ENCODE data around the gene HS2ST1. TPM values are rescaled to one million over a fixed set of nuclear protein-coding genes. Genes with fewer than 3 reads are reported as not detected.
A peak's percentile ranks its signal among the peaks of the same experiment; 100 is the strongest.

The HS2ST1 gene
- total and polyA plus RNA-seq, 10 of the 15 experiments (the other 5 are each of a cell fraction or from before 2014, with no cell fraction given) = 5.4 to 30.8 (median 18.6) TPM

DNA sequence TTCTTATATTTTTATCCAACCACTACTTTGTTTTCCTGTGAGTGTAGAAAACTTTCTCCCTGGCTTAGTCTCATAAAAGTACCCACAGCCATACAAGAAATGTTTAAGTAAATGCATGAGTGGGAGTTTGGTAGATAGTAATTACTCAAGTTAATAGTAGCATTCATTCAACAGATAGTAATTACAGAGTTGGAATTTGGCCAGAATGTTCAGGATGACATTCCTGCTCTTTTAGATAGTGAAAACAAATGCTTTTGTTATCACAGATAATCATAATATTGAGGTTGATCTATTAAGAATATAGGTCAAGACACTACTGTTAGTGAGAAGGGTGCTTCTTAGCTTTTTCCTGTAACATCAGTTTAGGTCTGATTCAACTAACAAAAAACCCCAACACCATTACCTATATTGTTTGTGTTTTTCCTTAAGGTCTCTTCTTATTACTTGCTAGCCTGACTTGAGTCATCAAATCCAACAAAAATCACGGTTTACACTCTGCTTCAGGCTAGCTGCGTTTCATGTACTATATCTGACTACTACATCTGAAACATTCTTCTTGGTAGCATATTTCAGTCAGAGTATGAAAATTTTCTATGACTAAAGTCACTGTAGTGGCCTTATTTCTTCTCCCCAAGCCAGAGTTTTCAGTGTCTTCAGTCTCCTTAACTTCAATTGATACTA, 163.7 kb downstream of the HS2ST1 start:
- no peaks in the 10 kb centered on the region for H3K27me3 ChIP-seq (replicated peaks in 1 of 2; ENCODE audit: control insufficient read depth in 2 of 2, insufficient read depth in 2 of 2, low read length in 1 of 2)
- ATAC-seq = peak; percentile 47
- no peaks in the 10 kb centered on the region; the same call in 1 of the 2 replicates for H3K79me2 ChIP-seq (ENCODE audit: control insufficient read depth, insufficient read depth, low read length)
- in situ Hi-C loops (cut with MboI) (loop anchor here (5.0 to 25.0 kb wide), 3 partner anchors 241 to 691 kb away; partner anchors contain the start of gene ODF2L), intact Hi-C loops (cut with micrococcal nuclease; ENCODE audit: unreplicated experiment) (no loop called here)
- RAD21 ChIA-PET (ENCODE audit: unreplicated experiment) = interaction anchor here (1.6 kb wide), 1 partner anchor 13 kb away, joined by 5 read pairs; no protein-coding TSS in a partner anchor
- POLR2A ChIA-PET = no interaction called here
- no peak overlapping the region for H2AFZ ChIP-seq (ENCODE audit: control insufficient read depth, low read depth, low read length)
- BruUV-seq (replicated peaks) = no TSS peak
- H3K36me3 ChIP-seq (ENCODE audit: control insufficient read depth in 2 of 2, insufficient read depth in 2 of 2, low read length in 1 of 2) = peaks cover 0 to 3% of the 10 kb centered on the region in 2 experiments; a peak in 1 of 4 replicates
- H3K4me3 ChIP-seq = no peak overlapping the region
- H3K4me1 ChIP-seq (ENCODE audit: control insufficient read depth, insufficient read depth, low read length) = peaks cover 13% of the 10 kb centered on the region
- DNase-seq (ENCODE audit: low read depth, low spot score) = no peak
- 3% methylated on average over 2 of the region's 2 CpGs for WGBS (ENCODE audit: insufficient coverage, insufficient replicate concordance, low lambda C conversion rate, missing lambda C conversion rate)
- H4K20me1 ChIP-seq (ENCODE audit: control insufficient read depth, insufficient read depth) = no peaks in the 10 kb centered on the region
- H3K27ac ChIP-seq (ENCODE audit: control insufficient read depth, insufficient read depth) = peak overlapping the region; percentile 46; the same call in 1 of the 2 replicates
- H3K9ac ChIP-seq (ENCODE audit: control insufficient read depth, insufficient read depth, low read length) = no peak overlapping the region; the same call in 1 of the 2 replicates
- CTCF ChIA-PET = no interaction called here
- H3K4me2 ChIP-seq (ENCODE audit: control insufficient read depth, insufficient read depth) = no peak overlapping the region
- no peak for FAIRE-seq
- no peaks in the 10 kb centered on the region for H3K9me3 ChIP-seq (replicated peaks; ENCODE audit: control insufficient read depth, insufficient read depth, low read length)
- TF ChIP-seq RUNX3 (IDR thresholded peaks at IDR 0.05; ENCODE audit: low read length) (peak; percentile 16; the same call in 1 of the 2 replicates), TCF3 (IDR thresholded peaks at IDR 0.05; ENCODE audit: borderline replicate concordance, insufficient read depth, low read depth, low read length) (no peak), ESRRA (IDR thresholded peaks at IDR 0.05; ENCODE audit: low read length) (no peak), JUNB (IDR thresholded peaks at IDR 0.05) (peak; percentile 48), BMI1 (IDR thresholded peaks at IDR 0.05; ENCODE audit: borderline replicate concordance) (no peak), NFXL1 (IDR thresholded peaks at IDR 0.05; ENCODE audit: borderline replicate concordance) (no peak)
- TF ChIP-seq, protein P1, sequence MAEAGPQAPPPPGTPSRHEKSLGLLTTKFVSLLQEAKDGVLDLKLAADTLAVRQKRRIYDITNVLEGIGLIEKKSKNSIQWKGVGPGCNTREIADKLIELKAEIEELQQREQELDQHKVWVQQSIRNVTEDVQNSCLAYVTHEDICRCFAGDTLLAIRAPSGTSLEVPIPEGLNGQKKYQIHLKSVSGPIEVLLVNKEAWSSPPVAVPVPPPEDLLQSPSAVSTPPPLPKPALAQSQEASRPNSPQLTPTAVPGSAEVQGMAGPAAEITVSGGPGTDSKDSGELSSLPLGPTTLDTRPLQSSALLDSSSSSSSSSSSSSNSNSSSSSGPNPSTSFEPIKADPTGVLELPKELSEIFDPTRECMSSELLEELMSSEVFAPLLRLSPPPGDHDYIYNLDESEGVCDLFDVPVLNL (IDR thresholded peaks at IDR 0.05; ENCODE audit: low read depth, low read length) = no peak
- TF ChIP-seq, protein P2, sequence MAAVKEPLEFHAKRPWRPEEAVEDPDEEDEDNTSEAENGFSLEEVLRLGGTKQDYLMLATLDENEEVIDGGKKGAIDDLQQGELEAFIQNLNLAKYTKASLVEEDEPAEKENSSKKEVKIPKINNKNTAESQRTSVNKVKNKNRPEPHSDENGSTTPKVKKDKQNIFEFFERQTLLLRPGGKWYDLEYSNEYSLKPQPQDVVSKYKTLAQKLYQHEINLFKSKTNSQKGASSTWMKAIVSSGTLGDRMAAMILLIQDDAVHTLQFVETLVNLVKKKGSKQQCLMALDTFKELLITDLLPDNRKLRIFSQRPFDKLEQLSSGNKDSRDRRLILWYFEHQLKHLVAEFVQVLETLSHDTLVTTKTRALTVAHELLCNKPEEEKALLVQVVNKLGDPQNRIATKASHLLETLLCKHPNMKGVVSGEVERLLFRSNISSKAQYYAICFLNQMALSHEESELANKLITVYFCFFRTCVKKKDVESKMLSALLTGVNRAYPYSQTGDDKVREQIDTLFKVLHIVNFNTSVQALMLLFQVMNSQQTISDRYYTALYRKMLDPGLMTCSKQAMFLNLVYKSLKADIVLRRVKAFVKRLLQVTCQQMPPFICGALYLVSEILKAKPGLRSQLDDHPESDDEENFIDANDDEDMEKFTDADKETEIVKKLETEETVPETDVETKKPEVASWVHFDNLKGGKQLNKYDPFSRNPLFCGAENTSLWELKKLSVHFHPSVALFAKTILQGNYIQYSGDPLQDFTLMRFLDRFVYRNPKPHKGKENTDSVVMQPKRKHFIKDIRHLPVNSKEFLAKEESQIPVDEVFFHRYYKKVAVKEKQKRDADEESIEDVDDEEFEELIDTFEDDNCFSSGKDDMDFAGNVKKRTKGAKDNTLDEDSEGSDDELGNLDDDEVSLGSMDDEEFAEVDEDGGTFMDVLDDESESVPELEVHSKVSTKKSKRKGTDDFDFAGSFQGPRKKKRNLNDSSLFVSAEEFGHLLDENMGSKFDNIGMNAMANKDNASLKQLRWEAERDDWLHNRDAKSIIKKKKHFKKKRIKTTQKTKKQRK (IDR thresholded peaks at IDR 0.05; ENCODE audit: low read depth, low read length) = no peak
- TF ChIP-seq, protein P3, sequence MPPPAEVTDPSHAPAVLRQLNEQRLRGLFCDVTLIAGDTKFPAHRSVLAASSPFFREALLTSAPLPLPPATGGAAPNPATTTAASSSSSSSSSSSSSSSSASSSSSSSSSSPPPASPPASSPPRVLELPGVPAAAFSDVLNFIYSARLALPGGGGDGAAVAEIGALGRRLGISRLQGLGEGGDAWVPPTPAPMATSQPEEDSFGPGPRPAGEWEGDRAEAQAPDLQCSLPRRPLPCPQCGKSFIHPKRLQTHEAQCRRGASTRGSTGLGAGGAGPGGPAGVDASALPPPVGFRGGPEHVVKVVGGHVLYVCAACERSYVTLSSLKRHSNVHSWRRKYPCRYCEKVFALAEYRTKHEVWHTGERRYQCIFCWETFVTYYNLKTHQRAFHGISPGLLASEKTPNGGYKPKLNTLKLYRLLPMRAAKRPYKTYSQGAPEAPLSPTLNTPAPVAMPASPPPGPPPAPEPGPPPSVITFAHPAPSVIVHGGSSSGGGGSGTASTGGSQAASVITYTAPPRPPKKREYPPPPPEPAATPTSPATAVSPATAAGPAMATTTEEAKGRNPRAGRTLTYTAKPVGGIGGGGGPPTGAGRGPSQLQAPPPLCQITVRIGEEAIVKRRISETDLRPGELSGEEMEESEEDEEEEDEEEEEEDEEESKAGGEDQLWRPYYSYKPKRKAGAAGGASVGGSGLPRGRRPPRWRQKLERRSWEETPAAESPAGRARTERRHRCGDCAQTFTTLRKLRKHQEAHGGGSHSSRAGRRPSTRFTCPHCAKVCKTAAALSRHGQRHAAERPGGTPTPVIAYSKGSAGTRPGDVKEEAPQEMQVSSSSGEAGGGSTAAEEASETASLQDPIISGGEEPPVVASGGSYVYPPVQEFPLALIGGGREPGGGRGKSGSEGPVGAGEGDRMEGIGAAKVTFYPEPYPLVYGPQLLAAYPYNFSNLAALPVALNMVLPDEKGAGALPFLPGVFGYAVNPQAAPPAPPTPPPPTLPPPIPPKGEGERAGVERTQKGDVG (CRISPR knock-in tag; IDR thresholded peaks at IDR 0.05) = no peak
- SMC1A ChIA-PET (ENCODE audit: uncharacterized antibody, unreplicated experiment) = interaction anchor here (1.0 to 1.8 kb wide), 3 partner anchors 9 to 207 kb away, joined by 3 to 4 read pairs (median 3); no protein-coding TSS in a partner anchor
